Measurements from ENCODE around the gene TMEM273. TPM values are rescaled to one million over a fixed set of nuclear protein-coding genes. Genes with fewer than 3 reads are reported as not detected.

The TMEM273 gene
- total RNA-seq, 5 donors from 2014 or later (not counting 1 experiment from before 2014, with no cell fraction given): 8.4 to 22.9 (median 15.6) TPM

GRCh38 chr10:49108656-49109055, 79.5 kb downstream of the TMEM273 start:
- Mint-ChIP-seq H3K4me1 (no peaks in the 10 kb centered on the region), H3K27ac (no peak overlapping the region), H3K4me3 (no peak overlapping the region), H3K36me3 (no peaks in the 10 kb centered on the region), H3K9me3 (no peaks in the 10 kb centered on the region), H3K27me3 (peaks cover 12 to 23% of the 10 kb centered on the region in 2 donors)
- DNase-seq: no peak
- Histone ChIP-seq H3K4me3 (ENCODE audit: control insufficient read depth in 1 of 2, extremely low read depth in 1 of 2, low read length in 1 of 2) (no peak overlapping the region), H3K4me1 (ENCODE audit: control insufficient read depth in 1 of 2, extremely low read depth in 1 of 2, insufficient read depth in 2 of 2, low read length in 2 of 2) (no peaks in the 10 kb centered on the region), H3K9me3 (no peaks in the 10 kb centered on the region), H3K27me3 (replicated peaks in 1 of 2; ENCODE audit: control insufficient read depth in 2 of 2, extremely low read depth in 1 of 2, insufficient read depth in 2 of 2, low read length in 1 of 2) (peaks cover 0 to 34% of the 10 kb centered on the region in 2 experiments), H3K27ac (ENCODE audit: low read length) (no peak overlapping the region), H3K36me3 (ENCODE audit: control insufficient read depth in 2 of 2, extremely low read depth in 1 of 2, insufficient read depth in 1 of 2, low read length in 1 of 2) (no peaks in the 10 kb centered on the region)
- POLR2A ChIA-PET: no interaction called here
- CTCF ChIA-PET: no interaction called here
- no peak for ATAC-seq (replicated peaks in 1 of 4)
- 82% methylated on average over 7 of the region's 7 CpGs for WGBS (ENCODE audit: insufficient coverage)

- H3K4me1 ChIP-seq (ENCODE audit: control insufficient read depth in 1 of 2, extremely low read depth in 1 of 2, insufficient read depth in 2 of 2, low read length in 2 of 2): no peaks in the 10 kb centered on the region
- ATAC-seq (replicated peaks in 1 of 4): no peak
- H3K27me3 Mint-ChIP-seq: peaks cover 7 to 20% of the 10 kb centered on the region in 2 donors
- no peaks in the 10 kb centered on the region for H3K9me3 ChIP-seq
- H3K27ac Mint-ChIP-seq: no peak overlapping the region
- H3K4me1 Mint-ChIP-seq: no peaks in the 10 kb centered on the region
- H3K27me3 ChIP-seq (replicated peaks in 1 of 2; ENCODE audit: control insufficient read depth in 2 of 2, extremely low read depth in 1 of 2, insufficient read depth in 2 of 2, low read length in 1 of 2): peaks cover 0 to 31% of the 10 kb centered on the region in 2 experiments
- no peak for DNase-seq
- POLR2A ChIA-PET: no interaction called here
- no peaks in the 10 kb centered on the region for H3K36me3 ChIP-seq (ENCODE audit: control insufficient read depth in 2 of 2, extremely low read depth in 1 of 2, insufficient read depth in 1 of 2, low read length in 1 of 2)
- no peaks in the 10 kb centered on the region for H3K9me3 Mint-ChIP-seq
- H3K4me3 ChIP-seq (ENCODE audit: control insufficient read depth in 1 of 2, extremely low read depth in 1 of 2, low read length in 1 of 2): no peak overlapping the region
- CTCF ChIA-PET: no interaction called here
- H3K27ac ChIP-seq (ENCODE audit: low read length): no peak overlapping the region
- H3K36me3 Mint-ChIP-seq: no peaks in the 10 kb centered on the region
- H3K4me3 Mint-ChIP-seq: no peak overlapping the region
- WGBS (ENCODE audit: insufficient coverage): 100% methylated on average over 2 of the region's 8 CpGs
These were observed 80.3 kb downstream of the TMEM273 start for GRCh38 chr10:49107887-49108267.

- Histone ChIP-seq H3K9me3 (no peaks in the 10 kb centered on the region), H3K36me3 (ENCODE audit: control insufficient read depth in 2 of 2, extremely low read depth in 1 of 2, insufficient read depth in 1 of 2, low read length in 1 of 2) (no peaks in the 10 kb centered on the region), H3K27ac (ENCODE audit: low read length) (no peak overlapping the region), H3K4me1 (ENCODE audit: control insufficient read depth in 1 of 2, extremely low read depth in 1 of 2, insufficient read depth in 2 of 2, low read length in 2 of 2) (no peaks in the 10 kb centered on the region), H3K4me3 (ENCODE audit: control insufficient read depth in 1 of 2, extremely low read depth in 1 of 2, low read length in 1 of 2) (no peak overlapping the region), H3K27me3 (replicated peaks in 1 of 2; ENCODE audit: control insufficient read depth in 2 of 2, extremely low read depth in 1 of 2, insufficient read depth in 2 of 2, low read length in 1 of 2) (peaks cover 0 to 30% of the 10 kb centered on the region in 2 experiments)
- Mint-ChIP-seq H3K9me3 (no peaks in the 10 kb centered on the region), H3K4me3 (no peak overlapping the region), H3K4me1 (no peaks in the 10 kb centered on the region), H3K36me3 (no peaks in the 10 kb centered on the region), H3K27ac (no peak overlapping the region), H3K27me3 (peaks cover 7 to 21% of the 10 kb centered on the region in 2 donors)
- ATAC-seq (replicated peaks in 1 of 4): no peak
- ChIA-PET POLR2A (no interaction called here), CTCF (no interaction called here)
- no peak for DNase-seq
- WGBS (ENCODE audit: insufficient coverage): 93% methylated on average over 15 of the region's 17 CpGs
These were observed 80.9 kb downstream of the TMEM273 start for GRCh38 chr10:49107111-49107886.

GRCh38 chr10:49106451-49106850, 81.7 kb downstream of the TMEM273 start:
- H3K4me1 ChIP-seq (ENCODE audit: control insufficient read depth in 1 of 2, extremely low read depth in 1 of 2, insufficient read depth in 2 of 2, low read length in 2 of 2): no peaks in the 10 kb centered on the region
- Mint-ChIP-seq H3K27ac (no peak overlapping the region), H3K4me1 (no peaks in the 10 kb centered on the region), H3K4me3 (no peak overlapping the region), H3K27me3 (peaks cover 7 to 22% of the 10 kb centered on the region in 2 donors), H3K36me3 (no peaks in the 10 kb centered on the region), H3K9me3 (no peaks in the 10 kb centered on the region)
- DNase-seq: no peak
- WGBS (ENCODE audit: insufficient coverage): 96% methylated on average over 7 of the region's 7 CpGs
- peaks cover 0 to 24% of the 10 kb centered on the region in 2 experiments for H3K27me3 ChIP-seq (replicated peaks in 1 of 2; ENCODE audit: control insufficient read depth in 2 of 2, extremely low read depth in 1 of 2, insufficient read depth in 2 of 2, low read length in 1 of 2)
- no peak for ATAC-seq (replicated peaks in 1 of 4)
- no peaks in the 10 kb centered on the region for H3K9me3 ChIP-seq
- ChIA-PET POLR2A (no interaction called here), CTCF (no interaction called here)
- H3K27ac ChIP-seq (ENCODE audit: low read length): no peak overlapping the region
- no peak overlapping the region for H3K4me3 ChIP-seq (ENCODE audit: control insufficient read depth in 1 of 2, extremely low read depth in 1 of 2, low read length in 1 of 2)
- no peaks in the 10 kb centered on the region for H3K36me3 ChIP-seq (ENCODE audit: control insufficient read depth in 2 of 2, extremely low read depth in 1 of 2, insufficient read depth in 1 of 2, low read length in 1 of 2)

GRCh38 chr10:49105076-49105475, 83.1 kb downstream of the TMEM273 start:
- H3K36me3 Mint-ChIP-seq: no peaks in the 10 kb centered on the region
- H3K4me1 Mint-ChIP-seq: no peaks in the 10 kb centered on the region
- Histone ChIP-seq H3K27me3 (replicated peaks in 1 of 2; ENCODE audit: control insufficient read depth in 2 of 2, extremely low read depth in 1 of 2, insufficient read depth in 2 of 2, low read length in 1 of 2) (peaks cover 0 to 16% of the 10 kb centered on the region in 2 experiments), H3K4me3 (ENCODE audit: control insufficient read depth in 1 of 2, extremely low read depth in 1 of 2, low read length in 1 of 2) (no peak overlapping the region), H3K9me3 (no peaks in the 10 kb centered on the region), H3K4me1 (ENCODE audit: control insufficient read depth in 1 of 2, extremely low read depth in 1 of 2, insufficient read depth in 2 of 2, low read length in 2 of 2) (no peaks in the 10 kb centered on the region), H3K36me3 (ENCODE audit: control insufficient read depth in 2 of 2, extremely low read depth in 1 of 2, insufficient read depth in 1 of 2, low read length in 1 of 2) (no peaks in the 10 kb centered on the region), H3K27ac (ENCODE audit: low read length) (no peak overlapping the region)
- POLR2A ChIA-PET: no interaction called here
- WGBS (ENCODE audit: insufficient coverage): 78% methylated on average over 4 of the region's 4 CpGs
- DNase-seq (no peak), ATAC-seq (replicated peaks in 1 of 4) (no peak)
- H3K27me3 Mint-ChIP-seq: peaks cover 7 to 22% of the 10 kb centered on the region in 2 donors
- no peak overlapping the region for H3K27ac Mint-ChIP-seq
- no peaks in the 10 kb centered on the region for H3K9me3 Mint-ChIP-seq
- H3K4me3 Mint-ChIP-seq: no peak overlapping the region
- CTCF ChIA-PET: no interaction called here

Other genes with a start within 250 kb of the TMEM273 start
- not detected for gene LRRC18, start 248.6 kb downstream of the TMEM273 start, total RNA-seq
- under 1 TPM in 3 of 5 donors, not detected in 2; 0.09 to 0.19 (median 0.10) TPM for gene VSTM4, start 72.9 kb downstream of the TMEM273 start, total RNA-seq
- under 1 TPM in 1 of 5 donors, not detected in 4; 0.16 TPM for gene FAM170B, start 54.4 kb downstream of the TMEM273 start, total RNA-seq
- gene C10orf71, start 110.8 kb upstream of the TMEM273 start, total RNA-seq: not detected
- not detected for gene DRGX, start 207.7 kb upstream of the TMEM273 start, total RNA-seq

Measured in T-cell (primary cell).